K562 (cell line): ENCODE measurements around the gene KCNT1. TPM values are rescaled to one million over a fixed set of nuclear protein-coding genes. Genes with fewer than 3 reads are reported as not detected.

Experiments used
- ATAC-seq: fragments of 200-7000 bp; cut with Tn5 transposase; 3 replicates; pipeline ENCODE4 v1.9.1; 2020; ENCODE audit warnings: moderate library complexity
- BruUV-seq: library from RNA; stranded (reverse); fragments of 400-500 nt; replicated peaks from 2 replicates; lab custom pipeline; 2021; lab: Mats Ljungman, UMichigan
- CTCF ChIA-PET: fragments of 300-600 bp; formaldehyde crosslinking; extraction: SDS; loops from one replicate; lab custom pipeline; 2021; ENCODE audit warnings: low intra/inter-chr PET ratio; lab: Yijun Ruan, JAX
- POLR2A ChIA-PET: fragments of 300-600, 350-650 bp; sonication (Branson Sonifier 250); formaldehyde crosslinking; extraction: SDS; loops from one replicate; lab custom pipeline; 2021; ENCODE audit warnings: antibody characterized with exemption, inconsistent platforms; lab: Yijun Ruan, JAX
- DNase-seq, 4 experiments: peaks; one replicate each; pipeline versions ENCODE4 v3.0.0 to v3.0.0-alpha.2; 2011 to 2018; ENCODE audit warnings: low spot score in 3 of 4, mixed read lengths in 3 of 4; ENCODE audit errors: extremely low read depth in 1 of 4
- FAIRE-seq: peaks from 2 replicates; lab custom pipeline; 2011; peaks lifted over from hg19 to GRCh38; lab: Jason Lieb, UNC
- H2AFZ ChIP-seq: 2 replicates; pipeline ENCODE4 v1.6.0; 2011; ENCODE audit warnings: low read depth, low read length, control low read depth, inconsistent platforms
- H3K27ac ChIP-seq: fragments of 200-600 bp; 3 replicates; pipeline ENCODE4 v1.8.0; 2011; ENCODE audit warnings: low read depth, mild to moderate bottlenecking, control low read depth, inconsistent platforms, low read length, moderate library complexity, mixed read lengths; ENCODE audit errors: extremely low read depth
- H3K27me3 ChIP-seq, 2 experiments: fragments of 300-600 bp in 1 of 2; 2 replicates in 1 of 2; 3 replicates in 1 of 2; pipeline versions ENCODE4 v1.6.0 to v1.8.0; 2011; ENCODE audit warnings: inconsistent platforms in 2 of 2, low read length in 2 of 2, mild to moderate bottlenecking in 1 of 2, mixed read lengths in 1 of 2, moderate library complexity in 1 of 2; ENCODE audit not compliant: control insufficient read depth in 2 of 2, insufficient read depth in 2 of 2
- H3K36me3 ChIP-seq: fragments of 300-600 bp; 3 replicates; pipeline ENCODE4 v1.8.0; 2011; ENCODE audit warnings: mild to moderate bottlenecking, low read length, inconsistent platforms; ENCODE audit not compliant: control insufficient read depth, insufficient read depth
- H3K4me1 ChIP-seq, 2 experiments: fragments of 200-600 bp in 1 of 2; replicated peaks in 1 of 2; 2 replicates in 1 of 2; 3 replicates in 1 of 2; pipeline versions ENCODE4 v1.5.1 to v1.8.0; 2011; ENCODE audit warnings: inconsistent platforms in 2 of 2, low read length in 2 of 2, mild to moderate bottlenecking in 1 of 2, mixed read lengths in 1 of 2, moderate library complexity in 1 of 2; ENCODE audit not compliant: control insufficient read depth in 2 of 2, insufficient read depth in 2 of 2
- H3K4me2 ChIP-seq: 2 replicates; pipeline ENCODE4 v1.6.1; 2011; ENCODE audit warnings: low read length, control low read depth, inconsistent platforms, mixed read lengths; ENCODE audit not compliant: insufficient read depth
- H3K4me3 ChIP-seq: fragments of 200-600 bp; sonication (generic), shearing (Covaris generic); 2 replicates; pipeline ENCODE4 v1.5.1; 2016; ENCODE audit warnings: control low read depth, inconsistent platforms
- H3K79me2 ChIP-seq: fragments of 200-600 bp; 3 replicates; pipeline ENCODE4 v1.8.0; 2011; ENCODE audit warnings: low read length, inconsistent platforms; ENCODE audit not compliant: control insufficient read depth, insufficient read depth
- H3K9ac ChIP-seq, 2 experiments: 2 replicates each; pipeline versions ENCODE4 v1.6.0 to v1.6.1; 2011; ENCODE audit warnings: low read depth in 2 of 2, low read length in 2 of 2, control low read depth in 1 of 2, inconsistent platforms in 1 of 2, mild to moderate bottlenecking in 1 of 2, mixed read lengths in 1 of 2; ENCODE audit not compliant: insufficient read depth in 1 of 2
- H3K9me1 ChIP-seq: one replicate; pipeline ENCODE4 v1.6.0; 2011; ENCODE audit warnings: inconsistent platforms, mild to moderate bottlenecking, low read length, moderate library complexity; ENCODE audit not compliant: control insufficient read depth, insufficient read depth
- H3K9me3 ChIP-seq: replicated peaks from 2 replicates; pipeline ENCODE4 v1.5.1; 2011; ENCODE audit warnings: low read depth, low read length, inconsistent platforms; ENCODE audit not compliant: control insufficient read depth, insufficient read depth
- H4K20me1 ChIP-seq: replicated peaks from 2 replicates; pipeline ENCODE4 v1.6.1; 2011; ENCODE audit warnings: low read length, inconsistent platforms, mixed read lengths; ENCODE audit not compliant: control insufficient read depth, insufficient read depth
- BRD4 ChIP-seq: fragments of 200-600 bp; sonication (generic); IDR thresholded peaks from 2 replicates; pipeline ENCODE4 v1.6.1; 2017; ENCODE audit warnings: inconsistent platforms
- COPS2 ChIP-seq: fragments of 450-650 bp; conservative IDR thresholded peaks from 2 replicates; pipeline ENCODE4 v1.6.1; 2016; ENCODE audit warnings: mild to moderate bottlenecking, moderate library complexity
- ESRRB ChIP-seq: fragments of 250-450 bp; sonication (Bioruptor Pico); IDR thresholded peaks from 2 replicates; pipeline ENCODE4 v1.5.0; 2020; ENCODE audit warnings: mild to moderate bottlenecking, moderate library complexity, borderline replicate concordance
- FOXK2 ChIP-seq, 2 experiments: fragments of 450-650 bp; IDR thresholded peaks in 1 of 2; conservative IDR thresholded peaks in 1 of 2; 2 replicates each; pipeline ENCODE4 v1.6.1; 2016; ENCODE audit warnings: low read depth in 2 of 2, mild to moderate bottlenecking in 1 of 2
- FUS ChIP-seq: fragments of 200-400 bp; formaldehyde crosslinking; optimal IDR thresholded peaks from 2 replicates; pipeline ENCODE3; 2017; ENCODE audit warnings: low read depth, low read length
- IRF9 ChIP-seq: fragments of 450-650 bp; IDR thresholded peaks from 2 replicates; pipeline ENCODE4 v1.6.1; 2016; ENCODE audit warnings: missing biosample characterization, missing genetic modification characterization
- JUNB ChIP-seq: fragments of 450-650 bp; formaldehyde crosslinking; conservative IDR thresholded peaks from 2 replicates; pipeline ENCODE4 v1.4.0; 2020; ENCODE audit warnings: mild to moderate bottlenecking
- KLF13 ChIP-seq: fragments of 450-650 bp; IDR thresholded peaks from 2 replicates; pipeline ENCODE4 v1.6.1; 2016; ENCODE audit warnings: missing genetic modification characterization, low read depth, mild to moderate bottlenecking, missing compliant biosample characterization, moderate library complexity, borderline replicate concordance
- KLF16 ChIP-seq: IDR thresholded peaks from 2 replicates; pipeline ENCODE4 v1.6.1; 2016; ENCODE audit warnings: antibody characterized with exemption
- MAZ ChIP-seq, 2 experiments: fragments of 450-650 bp in 1 of 2; sonication (generic) in 1 of 2; formaldehyde crosslinking; IDR thresholded peaks in 1 of 2; conservative IDR thresholded peaks in 1 of 2; 2 replicates each; pipeline versions ENCODE4 v1.4.0 to v1.5.0; 2020; ENCODE audit warnings: mild to moderate bottlenecking in 1 of 2, missing genetic modification reagents in 1 of 2
- MLLT1 ChIP-seq, 2 experiments: fragments of 450-650 bp; IDR thresholded peaks; 2 replicates each; pipeline ENCODE4 v1.6.1; 2016
- NFYB ChIP-seq: IDR thresholded peaks from 2 replicates; pipeline ENCODE4 v1.6.1; 2011; ENCODE audit warnings: mild to moderate bottlenecking, moderate library complexity; ENCODE audit not compliant: insufficient read length; ENCODE audit errors: extremely low read depth
- POU5F1 ChIP-seq: fragments of 150-350 bp; IDR thresholded peaks from 2 replicates; pipeline ENCODE4 v1.6.1; 2014; ENCODE audit warnings: borderline replicate concordance, low read length, low read depth, mild to moderate bottlenecking; ENCODE audit not compliant: partially characterized antibody
- RBFOX2 ChIP-seq: fragments of 200-400 bp; formaldehyde crosslinking; IDR thresholded peaks from 2 replicates; pipeline ENCODE4 v1.6.1; 2017; ENCODE audit warnings: low read depth, mild to moderate bottlenecking, low read length, moderate library complexity
- RFX5 ChIP-seq: IDR thresholded peaks from 2 replicates; pipeline ENCODE4 v1.6.1; 2011; ENCODE audit warnings: low read depth, mild to moderate bottlenecking, improper control_type of control experiment, low read length
- SIN3B ChIP-seq: fragments of 450-650 bp; IDR thresholded peaks from 2 replicates; pipeline ENCODE4 v1.6.1; 2017; ENCODE audit warnings: low read depth, mild to moderate bottlenecking, moderate library complexity
- SP2 ChIP-seq: IDR thresholded peaks from 2 replicates; pipeline ENCODE4 v1.6.1; 2011; ENCODE audit warnings: mild to moderate bottlenecking, low read depth, low read length, moderate library complexity; ENCODE audit not compliant: poor library complexity, severe bottlenecking; ENCODE audit errors: extremely low read depth
- SREBF1 ChIP-seq: fragments of 150-350 bp; IDR thresholded peaks from 2 replicates; pipeline ENCODE4 v1.6.1; 2014; ENCODE audit warnings: antibody characterized with exemption, low read depth, low read length, borderline replicate concordance
- WGBS: fragments of 100-300 bp; shearing (Covaris generic); methylation state at CpG from one replicate; pipeline ENCODE4 v1.1.6; 2016; ENCODE audit warnings: low coverage, mixed read lengths; ENCODE audit not compliant: insufficient coverage; ENCODE audit errors: missing lambda C conversion rate; 5-methylcytosine and 5-hydroxymethylcytosine counted together
- in situ Hi-C: fragments of 300-500 bp; cut with MboI; formaldehyde crosslinking; loops from 4 replicates; pipeline ENCODE4 v1.15.0; 2018; ENCODE audit warnings: inconsistent platforms, mixed read lengths
- intact Hi-C: fragments of 100-400 bp; cut with micrococcal nuclease; formaldehyde crosslinking; loops from 2 replicates; pipeline ENCODE4 v1.14.2; 2022
- polyA plus RNA-seq, 8 experiments: library from polyadenylated mRNA; depleted of rRNA in 4 of 8; stranded (reverse) in 5 of 8; unstranded in 3 of 8; fragments of >200 nt; fragmentation: Nextera tagmentation in 2 of 8; fragmentation: Illumina TruSeq in 1 of 8; extraction: Ambion mirVana in 2 of 8; extraction: Trizol in 1 of 8; gene quantifications; 2 replicates each; pipeline versions ENCODE4 v1.2.1 to v1.2.3, GENCODE V29; 2011 to 2014; ENCODE audit warnings: inconsistent platforms in 1 of 8, missing spikeins in 1 of 8
- total RNA-seq, 7 experiments: library from RNA; depleted of rRNA in 6 of 7; stranded (reverse); fragments of >200 nt in 6 of 7; fragmentation: Illumina TruSeq in 2 of 7; extraction: Trizol in 2 of 7; gene quantifications; 2 replicates each; pipeline versions ENCODE4 v1.2.1 to v1.2.3, GENCODE V29; 2011 to 2021; ENCODE audit warnings: low replicate concordance in 1 of 7
- TF ChIP-seq, protein P1 (sequence below): fragments of 450-650 bp; formaldehyde crosslinking; IDR thresholded peaks from 2 replicates; pipeline ENCODE4 v1.4.0; 2022; ENCODE audit warnings: mild to moderate bottlenecking, moderate library complexity
- TF ChIP-seq, protein P2 (sequence below): sonication (generic); formaldehyde crosslinking; IDR thresholded peaks from 2 replicates; pipeline ENCODE4 v1.9.0; 2022; ENCODE audit warnings: mild to moderate bottlenecking, missing genetic modification reagents

Gene KCNT1
- total and polyA plus RNA-seq, 9 of the 15 experiments (the other 6 are each of a cell fraction or from before 2014, with no cell fraction given) = 0.05 TPM; not detected in 8

- ChIA-PET CTCF (no interaction called here), POLR2A (interaction anchor here (0.6 kb wide), 1 partner anchor 10 kb away, joined by 3 read pairs; no protein-coding TSS in a partner anchor)
- no peaks in the 10 kb centered on the region for H3K36me3 ChIP-seq
- BruUV-seq = no TSS peak
- peak; percentile 41 for ATAC-seq
- intact Hi-C loops = no loop called here
- no peak overlapping the region for H3K4me3 ChIP-seq
- H4K20me1 ChIP-seq = peaks cover 5% of the 10 kb centered on the region; the same call in 1 of the 2 replicates
- H3K9me3 ChIP-seq = no peaks in the 10 kb centered on the region
- no peak for TF ChIP-seq RBFOX2
- TF ChIP-seq FOXK2 (conservative IDR thresholded peaks at IDR 0.05 in 1 of 2, IDR thresholded peaks at IDR 0.05 in 1 of 2; ENCODE audit: low read depth in 2 of 2) = no peak
- no peak for TF ChIP-seq SP2
- no peak for TF ChIP-seq COPS2
- no peak for TF ChIP-seq NFYB
- no peak for TF ChIP-seq MAZ (CRISPR knock-in tag; conservative IDR thresholded peaks at IDR 0.05 in 1 of 2, IDR thresholded peaks at IDR 0.05 in 1 of 2)
- TF ChIP-seq FUS = no peak
- no peak for TF ChIP-seq POU5F1
- no peak for TF ChIP-seq JUNB (CRISPR knock-in tag)
- TF ChIP-seq, protein P1, sequence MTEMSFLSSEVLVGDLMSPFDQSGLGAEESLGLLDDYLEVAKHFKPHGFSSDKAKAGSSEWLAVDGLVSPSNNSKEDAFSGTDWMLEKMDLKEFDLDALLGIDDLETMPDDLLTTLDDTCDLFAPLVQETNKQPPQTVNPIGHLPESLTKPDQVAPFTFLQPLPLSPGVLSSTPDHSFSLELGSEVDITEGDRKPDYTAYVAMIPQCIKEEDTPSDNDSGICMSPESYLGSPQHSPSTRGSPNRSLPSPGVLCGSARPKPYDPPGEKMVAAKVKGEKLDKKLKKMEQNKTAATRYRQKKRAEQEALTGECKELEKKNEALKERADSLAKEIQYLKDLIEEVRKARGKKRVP (CRISPR knock-in tag) = no peak
- no peak for TF ChIP-seq SREBF1
- TF ChIP-seq IRF9 (tag) = no peak
- no peak for TF ChIP-seq MLLT1 (IDR thresholded peaks at IDR 0.05)
- TF ChIP-seq, protein P2, sequence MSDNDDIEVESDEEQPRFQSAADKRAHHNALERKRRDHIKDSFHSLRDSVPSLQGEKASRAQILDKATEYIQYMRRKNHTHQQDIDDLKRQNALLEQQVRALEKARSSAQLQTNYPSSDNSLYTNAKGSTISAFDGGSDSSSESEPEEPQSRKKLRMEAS (CRISPR knock-in tag) = no peak
- TF ChIP-seq BRD4 = no peak
- no peak for TF ChIP-seq KLF16
- no peak for TF ChIP-seq KLF13 (tag)
- TF ChIP-seq RFX5 = no peak
- no peak for TF ChIP-seq ESRRB (CRISPR knock-in tag)
- no peak for TF ChIP-seq SIN3B
- FAIRE-seq = no peak
- no peaks in the 10 kb centered on the region for H3K79me2 ChIP-seq
- H3K4me1 ChIP-seq = peaks cover 0 to 26% of the 10 kb centered on the region in 2 experiments; a peak in 1 of 5 replicates
- H2AFZ ChIP-seq = no peak overlapping the region
- no peak overlapping the region for H3K27ac ChIP-seq
- H3K9ac ChIP-seq = no peak overlapping the region
- no peak for DNase-seq
- no peaks in the 10 kb centered on the region for H3K9me1 ChIP-seq
- H3K27me3 ChIP-seq = peaks cover 5 to 67% of the 10 kb centered on the region in 2 experiments; a peak in 4 of 5 replicates
- WGBS = 10% methylated on average over 12 of the region's 12 CpGs
- in situ Hi-C loops = no loop called here
- no peak overlapping the region for H3K4me2 ChIP-seq
Measured at GRCh38 chr9:135760465-135760864, 58.5 kb downstream of the KCNT1 start.
